Measurements from ENCODE around the gene P2RX4. TPM values are rescaled to one million over a fixed set of nuclear protein-coding genes. Genes with fewer than 3 reads are reported as not detected.

Gene P2RX4
- polyA plus RNA-seq, 1 donor (not counting 4 experiments of a cell fraction or from before 2014, with no cell fraction given), result 5.1 TPM

- Histone ChIP-seq H3K9ac (ENCODE audit: control insufficient read depth, extremely low read depth, insufficient read depth, low read length) (no peak overlapping the region), H3K4me2 (ENCODE audit: control insufficient read depth, extremely low read depth, insufficient read depth, low read depth, low read length) (no peak overlapping the region), H3K4me1 (ENCODE audit: control insufficient read depth, extremely low read depth, insufficient read depth, low read length) (no peaks in the 10 kb centered on the region), H3K9me1 (ENCODE audit: control insufficient read depth, extremely low read depth, insufficient read depth, low read length) (no peaks in the 10 kb centered on the region), H3K27me3 (ENCODE audit: control insufficient read depth, extremely low read depth, insufficient read depth, low read length) (no peaks in the 10 kb centered on the region), H3K79me2 (ENCODE audit: control insufficient read depth, insufficient read depth, low read length) (no peaks in the 10 kb centered on the region), H2AFZ (ENCODE audit: control insufficient read depth, low read length) (no peak overlapping the region), H3K36me3 (ENCODE audit: control insufficient read depth in 2 of 2, extremely low read depth in 1 of 2, insufficient read depth in 2 of 2, low read length in 2 of 2) (peaks cover 10 to 24% of the 10 kb centered on the region in 2 experiments), H3K4me3 (ENCODE audit: control insufficient read depth in 2 of 3, extremely low read depth in 1 of 3, insufficient read depth in 2 of 3, low read depth in 1 of 3, low read length in 3 of 3) (no peak overlapping the region), H3K9me3 (ENCODE audit: control insufficient read depth, low read depth, low read length) (no peaks in the 10 kb centered on the region), H4K20me1 (ENCODE audit: control insufficient read depth, extremely low read depth, insufficient read depth, low read length) (no peaks in the 10 kb centered on the region), H3K27ac (ENCODE audit: control insufficient read depth, insufficient read depth, low read length) (no peak overlapping the region)
- FAIRE-seq (no peak), DNase-seq (ENCODE audit: low read depth, low spot score) (no peak)
- TF ChIP-seq EZH2 (IDR thresholded peaks at IDR 0.05; ENCODE audit: low read length) (no peak), CTCF (optimal IDR thresholded peaks at IDR 0.05 in 1 of 3, IDR thresholded peaks at IDR 0.05 in 1 of 3, conservative IDR thresholded peaks at IDR 0.05 in 1 of 3; ENCODE audit: extremely low read depth in 1 of 3, insufficient read depth in 2 of 3, low read length in 3 of 3) (no peak)
- dilution Hi-C loops (cut with MboI; ENCODE audit: extremely low pct_ligation_motif_present, low sequenced_read_pairs), result no loop called here
Observed at GRCh38 chr12:121267822-121268221, 57.9 kb downstream of the P2RX4 start.

- dilution Hi-C loops (cut with MboI; ENCODE audit: extremely low pct_ligation_motif_present, low sequenced_read_pairs), result no loop called here
- no peak for TF ChIP-seq CTCF (optimal IDR thresholded peaks at IDR 0.05 in 1 of 3, IDR thresholded peaks at IDR 0.05 in 1 of 3, conservative IDR thresholded peaks at IDR 0.05 in 1 of 3; ENCODE audit: extremely low read depth in 1 of 3, insufficient read depth in 2 of 3, low read length in 3 of 3)
- TF ChIP-seq EZH2 (IDR thresholded peaks at IDR 0.05; ENCODE audit: low read length), result no peak
- DNase-seq (ENCODE audit: low read depth, low spot score) (no peak), FAIRE-seq (no peak)
- no peaks in the 10 kb centered on the region for H3K9me1 ChIP-seq (ENCODE audit: control insufficient read depth, extremely low read depth, insufficient read depth, low read length)
- peaks cover 11 to 20% of the 10 kb centered on the region in 2 experiments for H3K36me3 ChIP-seq (ENCODE audit: control insufficient read depth in 2 of 2, extremely low read depth in 1 of 2, insufficient read depth in 2 of 2, low read length in 2 of 2)
- H3K4me3 ChIP-seq (ENCODE audit: control insufficient read depth in 2 of 3, extremely low read depth in 1 of 3, insufficient read depth in 2 of 3, low read depth in 1 of 3, low read length in 3 of 3), result no peak overlapping the region
- H2AFZ ChIP-seq (ENCODE audit: control insufficient read depth, low read length), result no peak overlapping the region
- H3K4me2 ChIP-seq (ENCODE audit: control insufficient read depth, extremely low read depth, insufficient read depth, low read depth, low read length), result no peak overlapping the region
- H3K27me3 ChIP-seq (ENCODE audit: control insufficient read depth, extremely low read depth, insufficient read depth, low read length), result no peaks in the 10 kb centered on the region
- no peaks in the 10 kb centered on the region for H3K79me2 ChIP-seq (ENCODE audit: control insufficient read depth, insufficient read depth, low read length)
- H3K4me1 ChIP-seq (ENCODE audit: control insufficient read depth, extremely low read depth, insufficient read depth, low read length), result peaks cover 11% of the 10 kb centered on the region
- H3K27ac ChIP-seq (ENCODE audit: control insufficient read depth, insufficient read depth, low read length), result no peak overlapping the region
- no peaks in the 10 kb centered on the region for H4K20me1 ChIP-seq (ENCODE audit: control insufficient read depth, extremely low read depth, insufficient read depth, low read length)
- no peaks in the 10 kb centered on the region for H3K9me3 ChIP-seq (ENCODE audit: control insufficient read depth, low read depth, low read length)
- H3K9ac ChIP-seq (ENCODE audit: control insufficient read depth, extremely low read depth, insufficient read depth, low read length), result no peak overlapping the region
Observed at GRCh38 chr12:121273364-121273896, 63.5 kb downstream of the P2RX4 start.

All from keratinocyte (primary cell).